HepG2 (cell line): Measurements from ENCODE around the gene MFAP4. TPM values are rescaled to one million over a fixed set of nuclear protein-coding genes. Genes with fewer than 3 reads are reported as not detected.
A peak's percentile ranks its signal among the peaks of the same experiment; 100 is the strongest.

Experiments used
- ATF3 ChIP-seq: sonication (generic); formaldehyde crosslinking; IDR thresholded peaks from 2 replicates; pipeline ENCODE4 v1.4.0; 2020; ENCODE audit warnings: missing genetic modification reagents
- ISX ChIP-seq: sonication (generic); formaldehyde crosslinking; conservative IDR thresholded peaks from 2 replicates; pipeline ENCODE4 v1.5.0; 2020; ENCODE audit warnings: missing genetic modification reagents
- MLLT10 ChIP-seq: sonication (generic); formaldehyde crosslinking; IDR thresholded peaks from 2 replicates; pipeline ENCODE4 v1.4.0; 2020; ENCODE audit warnings: missing genetic modification reagents
- POLR2AphosphoS2 ChIP-seq: IDR thresholded peaks from 2 replicates; pipeline ENCODE4 v1.6.1; 2011; ENCODE audit warnings: low read depth, low read length, improper control_type of control experiment
- PRDM10 ChIP-seq: sonication (generic); formaldehyde crosslinking; IDR thresholded peaks from 2 replicates; pipeline ENCODE4 v1.4.0; 2020; ENCODE audit warnings: low read depth, missing genetic modification reagents
- REL ChIP-seq: sonication (generic); formaldehyde crosslinking; conservative IDR thresholded peaks from 2 replicates; pipeline ENCODE4 v1.8.0; 2022; ENCODE audit warnings: mild to moderate bottlenecking, missing genetic modification reagents, moderate library complexity
- TCF12 ChIP-seq, 2 experiments: fragments of 450-650 bp in 1 of 2; sonication (generic) in 1 of 2; formaldehyde crosslinking in 1 of 2; IDR thresholded peaks; 2 replicates each; pipeline versions ENCODE4 v1.6.1 to v1.8.0; 2017 to 2022; ENCODE audit warnings: antibody characterized with exemption in 1 of 2, mild to moderate bottlenecking in 1 of 2, missing genetic modification reagents in 1 of 2, moderate library complexity in 1 of 2
- YEATS2 ChIP-seq: sonication (generic); formaldehyde crosslinking; IDR thresholded peaks from 2 replicates; pipeline ENCODE4 v1.4.0; 2020; ENCODE audit warnings: missing genetic modification reagents, borderline replicate concordance
- ZBTB44 ChIP-seq: sonication (generic); formaldehyde crosslinking; IDR thresholded peaks from 2 replicates; pipeline ENCODE4 v1.4.0; 2020; ENCODE audit warnings: missing genetic modification reagents
- ZNF160 ChIP-seq: sonication (generic); formaldehyde crosslinking; IDR thresholded peaks from 2 replicates; pipeline ENCODE4 v1.8.0; 2022; ENCODE audit warnings: mild to moderate bottlenecking, inconsistent platforms, missing genetic modification reagents
- ZNF530 ChIP-seq: sonication (generic); formaldehyde crosslinking; IDR thresholded peaks from 2 replicates; pipeline ENCODE4 v1.5.0; 2020; ENCODE audit warnings: low read depth, mild to moderate bottlenecking, missing genetic modification reagents
- ZNF570 ChIP-seq: sonication (generic); formaldehyde crosslinking; IDR thresholded peaks from 2 replicates; pipeline ENCODE4 v1.4.0; 2020; ENCODE audit warnings: mild to moderate bottlenecking, missing genetic modification reagents, borderline replicate concordance
- ZNF574 ChIP-seq: sonication (generic); formaldehyde crosslinking; IDR thresholded peaks from 2 replicates; pipeline ENCODE4 v1.4.0; 2020; ENCODE audit warnings: missing genetic modification reagents
- ZNF687 ChIP-seq: sonication (generic); formaldehyde crosslinking; IDR thresholded peaks from 2 replicates; pipeline ENCODE4 v1.5.1; 2020; ENCODE audit warnings: mild to moderate bottlenecking, missing genetic modification reagents, moderate library complexity
- polyA plus RNA-seq, 8 experiments: library from polyadenylated mRNA; depleted of rRNA in 3 of 8; stranded (reverse) in 7 of 8; unstranded in 1 of 8; fragments of >200 nt; fragmentation: Illumina TruSeq in 4 of 8; extraction: Trizol in 4 of 8; gene quantifications; 2 replicates each; pipeline versions ENCODE4 v1.2.1 to v1.2.3, GENCODE V29; 2011 to 2016; ENCODE audit warnings: low read depth in 4 of 8, missing spikeins in 1 of 8, mixed read lengths in 1 of 8; ENCODE audit not compliant: insufficient read depth in 1 of 8
- total RNA-seq, 5 experiments: library from RNA; depleted of rRNA; stranded (reverse); fragments of >200 nt; fragmentation: Illumina TruSeq; extraction: Trizol; gene quantifications; 2 replicates each; pipeline ENCODE4 v1.2.3, GENCODE V29; 2016; ENCODE audit warnings: low read depth in 1 of 5

Gene MFAP4
- total and polyA plus RNA-seq, 2 of the 13 experiments (the other 11 are each of a cell fraction or from before 2014, with no cell fraction given), result 0.08 TPM; not detected in 1

GRCh38 chr17:19362277-19363113 lies 24.5 kb downstream of the MFAP4 start, which contains the start of gene B9D1 (continued):
- no peak for TF ChIP-seq ZBTB44 (CRISPR knock-in tag)
- peak; percentile 80 for TF ChIP-seq ZNF574
- TF ChIP-seq ZNF160 (CRISPR knock-in tag), result no peak
- no peak for TF ChIP-seq MLLT10
- TF ChIP-seq ISX, result no peak
- no peak for TF ChIP-seq TCF12 (IDR thresholded peaks at IDR 0.05)
- no peak for TF ChIP-seq TCF12 (CRISPR knock-in tag; IDR thresholded peaks at IDR 0.05)
- peak; percentile 94 for TF ChIP-seq ZNF687 (CRISPR knock-in tag)
- TF ChIP-seq REL (CRISPR knock-in tag), result no peak
- no peak for TF ChIP-seq PRDM10 (CRISPR knock-in tag)
- TF ChIP-seq ATF3 (CRISPR knock-in tag), result no peak
- no peak for TF ChIP-seq ZNF530 (CRISPR knock-in tag)
- no peak for TF ChIP-seq ZNF570
- TF ChIP-seq YEATS2 (CRISPR knock-in tag), result peak; percentile 59
- TF ChIP-seq POLR2AphosphoS2, result no peak
